KBM-7 (cell line): ENCODE data around the gene STRN3.

ENCODE experiments used
- DNase-seq: peaks from one replicate; pipeline ENCODE4 v3.0.0-alpha.2; 2015
- in situ Hi-C: fragments of 300-500 bp; cut with MboI; formaldehyde crosslinking; loops from 2 replicates; pipeline ENCODE4 v1.14.3; 2020; ENCODE audit warnings: low sequenced_read_pairs, low pct_unique_long_range_greater_than_20kb, mixed read lengths

STRN3 gene

DNA sequence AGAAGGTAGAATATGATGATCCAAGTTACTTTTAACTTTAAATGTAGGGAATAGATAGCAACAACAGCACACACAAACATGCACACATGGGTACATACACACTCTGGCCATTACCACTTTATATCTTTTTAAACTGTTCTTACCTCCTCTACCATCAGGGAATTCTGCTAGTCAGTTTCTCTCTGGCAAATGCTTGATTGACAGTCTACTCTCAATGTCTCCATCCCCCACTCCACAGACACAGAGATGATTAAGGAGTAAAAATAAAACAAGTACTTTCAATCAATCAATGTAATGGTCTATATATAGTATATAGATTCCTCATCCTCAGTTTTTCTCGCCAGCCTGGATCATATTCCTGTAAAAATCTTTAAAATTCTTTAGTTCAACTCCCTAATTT, 16.1 kb upstream of the STRN3 start:
- in situ Hi-C loops = no loop called here
- DNase-seq = no peak

DNA sequence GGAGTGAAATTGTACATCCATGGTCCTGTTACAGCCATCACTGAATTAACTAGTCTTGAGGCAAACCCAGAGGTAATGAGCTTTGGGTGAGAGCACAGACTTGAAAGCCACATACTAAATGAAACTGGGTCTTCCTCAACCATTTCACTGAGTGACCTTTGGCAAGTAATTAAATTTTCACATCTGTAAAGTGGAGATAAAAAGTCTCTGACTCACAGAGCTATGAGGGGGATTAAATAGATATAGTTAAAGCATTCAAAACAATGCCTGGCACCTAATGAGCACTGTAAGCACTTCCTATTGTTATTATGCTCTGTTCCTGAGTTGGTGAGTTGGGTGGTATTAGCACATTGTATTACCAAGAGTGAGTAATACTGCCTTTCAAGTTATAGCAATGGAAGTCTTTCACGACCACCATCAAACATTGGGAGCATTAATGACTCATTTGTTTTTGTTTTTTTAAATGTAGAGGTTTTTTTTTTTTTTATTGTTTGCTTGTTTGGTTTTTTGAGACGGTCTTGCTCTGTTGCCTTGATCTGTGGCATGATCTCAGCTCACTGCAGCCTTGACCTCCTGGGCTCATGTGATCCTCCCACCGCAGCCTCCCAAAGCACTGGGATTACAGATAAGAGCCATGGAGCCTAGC, 12.5 kb upstream of the STRN3 start:
- no peak for DNase-seq
- in situ Hi-C loops = no loop called here

DNA sequence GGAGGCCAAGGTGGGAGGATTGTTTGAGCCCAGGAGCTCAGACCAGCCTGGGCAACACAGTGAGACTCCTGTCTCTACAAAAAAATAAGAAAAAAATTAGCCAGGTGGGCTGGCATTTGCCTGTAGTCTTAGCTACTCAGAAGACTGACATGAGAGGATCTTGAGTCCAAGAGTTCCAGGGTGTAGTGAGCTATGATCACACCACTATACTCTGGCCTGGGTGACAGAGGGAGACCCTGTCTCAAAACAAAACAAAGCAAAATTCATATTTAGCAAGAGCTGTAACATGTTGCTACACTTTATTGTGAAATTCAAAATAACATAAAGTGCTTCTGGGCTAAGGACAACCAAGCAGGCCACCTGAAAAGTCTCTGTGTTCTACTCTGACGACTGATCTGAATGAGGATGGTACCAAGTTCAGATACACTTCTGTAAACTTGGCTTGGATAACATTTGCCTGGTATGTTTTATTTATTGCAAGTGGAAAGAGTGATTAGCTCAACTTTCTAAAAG, 11.6 kb upstream of the STRN3 start:
- in situ Hi-C loops = no loop called here
- no peak for DNase-seq

DNA sequence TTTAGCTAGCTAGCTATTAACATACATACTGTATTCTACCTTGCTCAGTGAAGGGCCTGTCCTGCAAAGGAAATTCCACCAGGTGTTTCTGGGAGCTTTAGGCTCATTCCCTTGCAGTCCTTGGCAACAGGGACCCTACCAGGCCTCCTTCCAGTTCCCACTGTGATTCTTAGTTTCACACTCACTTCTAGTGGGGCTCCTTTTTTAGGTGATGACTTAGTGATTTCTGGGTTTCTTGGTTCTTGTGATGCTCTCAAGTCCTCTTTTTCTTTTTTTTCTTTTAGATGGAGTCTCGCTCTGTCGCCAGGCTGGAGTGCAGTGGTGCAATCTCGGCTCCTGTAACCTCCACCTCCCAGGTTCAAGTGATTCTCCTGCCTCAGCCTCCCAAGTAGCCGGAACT, 10.4 kb upstream of the STRN3 start:
- DNase-seq = no peak
- in situ Hi-C loops = no loop called here

DNA sequence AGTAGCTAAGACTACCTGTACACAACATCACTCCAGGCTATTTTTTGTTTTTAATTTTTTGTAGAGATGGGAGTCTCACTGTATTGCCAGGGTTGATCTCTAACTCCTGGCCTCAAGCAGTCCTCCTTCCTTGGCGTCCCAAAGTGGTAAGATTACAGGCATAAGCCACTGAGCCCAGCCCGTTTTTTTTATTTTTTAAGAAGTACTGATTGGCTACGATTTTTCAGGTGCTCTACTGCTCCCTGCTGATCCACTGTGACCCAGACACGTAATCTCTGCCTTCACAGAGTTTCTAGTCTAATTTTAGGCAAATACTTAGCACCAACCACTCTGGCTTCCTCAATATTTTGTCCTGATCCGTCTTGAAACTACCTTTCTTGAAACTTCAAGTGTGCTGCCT, 4.3 kb upstream of the STRN3 start:
- in situ Hi-C loops = no loop called here
- no peak for DNase-seq

DNA sequence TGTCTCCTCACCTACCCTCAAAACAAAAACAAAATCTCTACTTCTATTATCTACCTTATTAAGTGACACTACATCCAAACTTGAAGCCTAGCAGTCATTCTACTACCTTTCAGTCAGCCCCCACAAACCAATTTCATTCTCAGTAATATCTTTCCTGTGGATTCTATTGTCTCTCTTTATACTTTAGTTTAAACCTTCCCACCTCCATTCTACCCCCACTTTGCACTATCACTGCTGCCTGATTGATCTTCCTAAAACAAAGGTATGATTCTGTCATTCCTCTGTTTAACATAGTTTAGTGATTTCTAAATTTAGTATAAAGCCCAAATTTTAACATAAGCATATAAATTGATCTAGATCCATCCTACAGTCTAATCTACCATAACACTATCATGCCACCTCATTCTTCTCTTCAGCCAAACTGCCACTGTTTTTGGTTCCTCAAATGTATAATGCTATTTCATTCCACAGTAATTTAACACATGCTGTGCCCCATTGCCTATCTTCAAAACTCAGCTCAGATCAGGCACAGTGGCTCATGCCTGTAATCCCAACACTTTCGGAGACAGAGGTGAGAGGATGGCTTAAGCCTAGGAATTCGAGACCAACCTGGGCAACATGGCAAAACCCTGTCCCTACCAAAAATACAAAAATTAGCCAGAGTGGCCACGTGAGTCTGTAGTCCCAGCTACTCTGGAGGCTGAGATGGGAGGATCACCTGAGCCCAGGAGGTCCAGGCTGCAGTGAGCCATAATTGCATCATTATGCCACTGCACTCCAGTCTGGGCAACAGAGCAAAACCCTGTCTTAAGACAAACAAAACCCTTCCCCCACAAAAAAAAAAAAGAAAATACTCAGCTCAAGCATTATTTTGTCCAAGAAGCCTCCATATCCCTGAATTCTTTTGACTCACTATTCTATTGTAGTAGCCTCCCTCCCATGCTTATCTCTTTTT, 3.1 kb upstream of the STRN3 start:
- DNase-seq = no peak
- in situ Hi-C loops = no loop called here

DNA sequence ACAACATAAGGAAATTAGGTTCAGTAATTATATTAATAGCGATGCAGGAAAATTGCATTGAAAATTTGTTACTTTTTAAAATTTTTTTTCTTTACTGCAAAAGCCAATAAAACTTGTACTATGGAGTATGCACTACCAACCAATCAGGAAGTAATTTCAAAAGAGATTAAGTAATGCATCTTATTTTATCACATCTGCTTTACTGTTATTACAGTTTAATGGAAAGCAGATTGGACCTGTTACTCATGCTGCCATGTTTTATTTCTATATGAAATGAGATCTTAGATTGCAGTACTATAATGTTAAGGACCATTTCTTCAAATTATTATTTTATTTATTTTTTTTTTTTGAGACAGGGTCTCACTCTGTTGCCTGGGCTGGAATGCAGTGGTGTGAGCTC, 1.7 kb upstream of the STRN3 start:
- in situ Hi-C loops = no loop called here
- no peak for DNase-seq

DNA sequence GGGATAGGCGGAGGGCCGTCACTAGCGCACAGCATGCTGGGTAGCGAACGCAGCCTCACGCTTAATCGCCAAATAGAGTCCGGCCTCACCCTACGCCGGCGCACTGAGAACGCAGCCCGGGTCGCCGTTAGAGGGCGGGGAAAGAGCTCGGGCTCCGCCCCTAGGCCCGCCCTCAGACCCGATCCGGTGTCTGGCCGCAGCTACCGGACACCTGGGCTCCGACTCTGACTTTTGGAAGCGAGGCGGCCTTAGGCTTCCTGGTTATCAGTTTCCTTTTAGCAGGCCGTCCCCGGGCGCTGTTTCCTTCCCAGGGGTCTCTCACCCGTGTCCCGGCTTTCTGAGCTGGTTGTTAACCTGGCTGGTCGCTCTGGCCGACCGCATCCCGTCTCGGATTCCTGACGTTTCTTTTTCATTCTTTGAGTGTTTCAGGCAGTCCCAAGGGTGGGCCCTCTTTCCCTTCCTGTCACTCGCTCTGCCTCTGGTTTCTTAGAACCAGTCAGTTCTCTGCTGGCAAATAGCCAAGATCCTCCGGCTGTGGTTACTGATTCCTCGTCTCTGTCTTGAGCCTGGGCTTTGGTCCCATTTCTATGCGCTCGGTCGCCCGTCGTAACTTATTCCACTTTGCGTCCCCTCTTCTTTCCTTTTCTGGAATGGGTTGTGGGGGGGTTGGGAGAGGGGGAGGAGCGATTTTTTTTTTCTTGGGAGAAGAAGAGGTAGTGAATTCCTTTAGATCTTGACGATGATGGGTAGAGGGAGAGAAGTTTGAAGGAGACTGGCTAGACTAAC, 464 bp upstream of the STRN3 start:
- in situ Hi-C loops = no loop called here
- DNase-seq = peak; percentile 97

DNA sequence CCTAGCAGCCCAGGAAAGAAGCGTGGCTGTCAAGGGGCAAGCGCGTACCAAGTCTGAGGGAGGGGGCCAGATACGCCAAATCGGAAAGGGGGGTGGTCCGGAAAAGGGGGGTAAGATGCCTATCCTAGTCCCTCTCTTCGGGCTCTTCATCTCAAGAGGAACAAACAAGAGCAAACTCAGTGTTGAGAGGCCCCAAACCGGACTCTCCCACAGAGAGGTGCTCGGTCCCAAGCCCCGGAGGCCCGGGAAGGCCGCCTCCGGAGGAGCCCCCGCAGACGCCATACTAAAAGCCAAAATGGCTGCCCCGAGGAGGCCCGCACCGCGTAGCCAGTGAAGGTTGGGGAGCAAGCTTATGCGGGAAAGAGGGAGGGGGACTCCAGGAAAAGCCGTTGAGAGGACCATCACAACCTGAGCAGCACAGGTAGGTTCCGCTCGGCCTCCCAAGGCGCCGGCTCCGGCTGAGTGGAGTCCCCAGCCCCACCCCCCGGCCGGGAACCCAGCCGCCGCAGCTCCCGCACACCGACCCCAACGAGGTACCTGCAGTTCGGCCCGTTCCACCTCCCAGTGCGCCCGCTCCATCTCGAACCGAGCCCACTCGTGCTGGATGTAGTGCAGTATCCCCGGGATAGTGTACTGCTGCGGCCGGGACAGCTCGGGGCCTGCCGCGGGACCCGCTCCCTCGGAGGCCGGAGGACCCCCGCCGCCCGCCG, 657 bp downstream of the STRN3 start, which contains the start of gene AP4S1:
AP4S1 (plus strand) TSS at position 283 of the 710 bp plus-strand sequence. CDS start 40,548 bp downstream, outside the sequence.
- DNase-seq = peak; percentile 50
- in situ Hi-C loops = no loop called here

DNA sequence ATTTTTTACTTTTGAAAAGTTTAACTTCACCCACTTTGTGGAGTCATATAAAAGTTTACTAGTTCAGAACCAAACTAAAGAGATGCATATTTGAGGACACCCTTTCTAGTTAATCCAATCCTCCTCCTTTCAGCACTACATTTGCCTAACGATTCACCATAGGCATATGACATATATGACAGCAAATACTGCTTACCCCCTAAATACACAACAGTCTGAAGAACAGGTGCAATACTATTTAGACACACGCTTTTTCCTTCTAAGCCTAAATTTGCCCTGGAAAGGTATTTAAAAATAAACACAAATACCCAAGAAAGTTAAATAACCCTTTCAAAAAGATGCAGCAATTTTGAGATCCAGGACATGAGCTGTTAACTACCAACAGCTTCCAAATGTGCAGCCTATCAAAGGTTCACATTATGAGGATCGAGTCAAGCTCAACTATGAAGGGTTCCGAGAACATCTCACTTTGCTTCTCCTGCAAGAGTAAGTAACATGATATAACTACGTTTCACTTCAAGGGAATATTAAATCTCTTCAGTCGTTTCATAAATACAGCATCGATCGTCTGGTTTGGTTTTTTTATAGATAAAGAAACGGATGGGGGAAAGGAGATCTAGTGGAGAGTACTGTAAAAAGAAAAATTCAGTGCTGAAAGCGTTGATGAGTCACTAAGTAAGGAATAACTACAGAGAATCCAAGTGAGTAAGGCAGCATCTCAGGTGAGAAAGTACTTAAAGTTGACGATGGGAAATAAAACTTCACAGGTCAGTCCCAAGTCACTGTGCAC, 1.4 kb downstream of the STRN3 start:
- DNase-seq = no peak
- in situ Hi-C loops = no loop called here

DNA sequence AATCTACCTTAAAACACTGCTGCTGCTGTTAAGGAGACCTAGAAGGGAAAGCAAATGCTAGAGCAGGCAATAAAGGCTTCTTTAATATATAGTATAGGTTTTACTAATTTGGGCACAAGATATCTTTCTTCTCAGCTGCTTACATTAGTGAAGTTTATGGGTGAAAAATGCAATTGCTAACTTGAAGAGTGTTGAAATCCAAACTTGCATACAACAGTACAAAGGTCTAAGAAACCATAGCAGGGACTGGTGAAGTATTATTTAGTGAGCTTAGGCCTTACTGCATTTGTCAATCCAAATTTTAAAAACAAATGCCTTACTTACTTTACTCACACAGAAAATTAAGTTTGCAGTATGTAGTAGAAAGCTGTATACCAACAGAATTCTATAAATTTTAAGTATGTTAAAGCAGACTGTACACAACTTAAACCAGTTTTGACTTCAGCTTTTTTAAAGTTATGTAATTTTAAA, 2.1 kb downstream of the STRN3 start:
- in situ Hi-C loops = no loop called here

DNA sequence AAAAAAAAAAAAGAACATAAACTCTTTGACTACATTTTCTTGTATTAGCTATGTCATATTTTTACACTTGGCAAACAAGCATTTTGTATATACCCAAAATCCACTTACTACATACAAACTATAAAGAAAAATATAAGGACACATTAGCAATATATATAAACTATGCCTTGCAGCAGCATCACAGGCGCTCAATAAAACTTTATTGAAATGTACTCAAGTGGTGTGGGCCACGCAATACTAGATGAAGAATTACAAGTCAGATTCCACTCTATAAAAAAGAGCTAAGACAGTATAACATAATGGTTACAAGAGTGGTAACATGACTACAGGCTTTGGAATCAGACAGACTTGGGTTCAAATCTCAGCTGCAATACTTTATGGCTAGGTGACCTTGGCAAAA, 3.8 kb downstream of the STRN3 start:
- in situ Hi-C loops = no loop called here
- no peak for DNase-seq

More for the DNA sequence above, 2.1 kb downstream of the STRN3 start:
- no peak for DNase-seq

DNA sequence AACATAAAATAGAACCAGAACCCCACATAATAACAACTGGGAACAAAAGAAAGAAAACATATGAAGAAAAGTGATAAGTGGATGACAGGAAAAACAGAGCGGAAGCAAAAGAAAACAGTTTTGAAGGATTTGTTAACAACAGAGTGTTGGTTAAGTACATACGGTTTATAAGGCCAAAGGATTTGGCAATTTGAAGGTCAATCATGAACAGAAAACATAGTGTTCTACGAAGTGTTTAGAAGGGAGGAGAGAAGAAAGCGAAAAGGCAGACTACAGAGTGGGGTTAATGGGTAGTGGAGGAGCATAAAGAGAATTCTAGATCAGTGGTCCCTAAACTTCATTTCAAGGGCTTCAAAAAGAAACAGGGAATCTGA, 4.6 kb downstream of the STRN3 start:
- in situ Hi-C loops = no loop called here
- DNase-seq = no peak

DNA sequence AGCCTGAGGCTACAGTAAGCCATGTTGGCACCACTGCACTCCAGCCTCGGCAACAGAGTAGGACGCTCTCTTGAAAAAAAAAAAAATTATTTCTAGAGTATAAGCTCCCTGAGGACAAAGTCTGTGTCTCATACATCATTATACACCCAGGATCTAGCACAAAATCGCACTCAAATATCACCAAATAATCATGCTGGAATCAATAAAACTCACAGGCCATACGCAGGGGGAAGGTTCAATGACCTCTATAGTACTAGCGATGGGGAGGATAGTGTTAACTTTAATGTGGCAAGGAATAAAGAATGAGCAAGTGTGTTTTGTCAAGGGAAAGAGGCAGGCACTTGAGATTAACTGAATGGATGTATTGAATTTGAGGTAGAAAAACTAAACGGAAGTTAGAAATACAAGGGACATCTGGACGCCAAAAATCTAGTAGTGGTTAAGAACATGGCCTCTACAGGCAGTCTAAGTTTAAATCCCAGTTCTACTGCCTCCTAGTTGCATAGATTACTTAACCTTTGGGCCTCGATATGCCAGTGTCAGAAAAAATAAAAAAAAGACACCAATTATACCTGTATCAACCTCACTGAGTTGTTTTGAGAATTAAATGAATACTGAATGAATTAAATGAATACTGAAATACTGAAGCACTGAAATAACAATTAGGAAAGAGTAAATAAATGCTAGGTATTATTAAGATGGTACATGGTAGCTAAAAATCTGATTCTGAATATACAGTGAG, 5.2 kb downstream of the STRN3 start:
- no peak for DNase-seq
- in situ Hi-C loops = no loop called here

DNA sequence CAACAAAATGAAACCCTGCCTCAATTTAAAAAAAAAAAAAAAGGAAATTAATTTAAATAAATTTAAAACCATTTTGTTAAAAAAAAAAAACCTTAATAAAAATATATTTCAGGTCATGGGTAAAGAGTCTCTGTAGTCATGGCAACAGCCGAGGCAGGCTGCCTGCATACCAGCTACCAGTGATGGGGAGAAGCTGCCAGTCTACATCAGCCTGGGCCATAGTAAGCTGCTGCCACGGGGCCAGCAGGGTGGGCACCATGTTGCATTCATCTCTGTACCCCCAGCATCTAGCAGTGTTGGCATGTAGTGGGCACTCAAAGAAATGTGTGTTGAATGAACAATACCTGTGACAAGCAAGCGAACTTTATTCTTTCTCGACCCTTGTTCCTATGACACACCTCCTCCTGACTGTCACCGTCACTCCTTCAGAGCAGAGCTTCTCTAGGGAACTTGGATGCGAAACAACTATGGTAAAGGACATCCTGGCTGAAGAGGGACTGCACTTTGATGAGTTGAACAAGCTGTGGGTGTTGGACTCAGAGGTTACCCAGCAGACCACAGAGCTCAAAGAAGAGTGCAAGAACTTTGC, 8.0 kb downstream of the STRN3 start:
- DNase-seq = no peak
- in situ Hi-C loops = no loop called here

DNA sequence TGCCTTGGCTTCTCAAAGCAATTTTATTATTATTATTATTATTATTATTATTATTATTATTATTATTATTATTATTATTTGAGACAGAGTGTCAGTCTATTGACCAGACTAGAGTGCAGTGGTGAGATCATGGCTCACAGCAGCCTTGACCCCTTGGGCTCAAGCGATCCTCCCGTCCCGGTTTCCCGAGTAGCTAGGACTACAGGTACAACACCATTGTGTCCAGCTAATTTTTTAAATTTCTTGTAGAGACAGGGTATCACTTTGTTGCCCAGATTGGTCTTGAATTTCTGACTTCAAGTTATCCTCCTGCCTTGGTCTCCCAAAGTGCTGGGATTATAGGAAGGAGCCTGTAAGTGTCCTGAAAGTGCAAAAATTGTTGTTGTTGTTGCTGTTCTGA, 12.3 kb downstream of the STRN3 start:
- in situ Hi-C loops = no loop called here
- DNase-seq = no peak

DNA sequence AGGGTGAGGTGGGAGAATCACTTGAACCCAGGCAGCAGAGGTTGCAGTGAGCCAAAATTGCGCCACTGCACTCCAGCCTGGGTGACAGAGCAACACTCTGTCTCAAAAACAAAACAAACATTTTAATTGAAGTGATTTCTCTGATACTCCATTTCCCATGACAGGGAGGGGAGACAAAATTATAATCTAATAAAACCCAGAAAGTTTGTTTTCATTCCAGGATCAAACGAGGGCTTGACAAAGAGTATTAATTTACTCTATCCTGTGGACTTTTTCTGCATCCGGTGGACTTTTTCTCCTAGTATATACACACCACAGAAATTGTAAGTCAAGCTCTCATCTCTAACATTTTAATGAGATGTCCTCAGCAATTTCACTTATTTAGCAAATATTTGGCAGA, 15.2 kb downstream of the STRN3 start:
- in situ Hi-C loops = no loop called here

More for the DNA sequence above, 15.2 kb downstream of the STRN3 start:
- DNase-seq = no peak
